Lower lobe of right lung (tissue), 2 donors: ENCODE measurements around the gene PHF12. TPM values are rescaled to one million over a fixed set of nuclear protein-coding genes. Genes with fewer than 3 reads are reported as not detected.

Experiments
- ATAC-seq, 2 donors: fragments of 200-7000 bp; cut with Tn5 transposase; one replicate each; pipeline ENCODE4 v1.9.1; 2020 to 2022; ENCODE audit warnings: mild to moderate bottlenecking in 2 of 2, moderate library complexity in 2 of 2
- DNase-seq: peaks from one replicate; pipeline ENCODE4 v3.0.0-alpha.2; 2020
- H3K27ac ChIP-seq: fragments of 200-600 bp; one replicate; pipeline ENCODE4 v1.8.0; 2022
- H3K27me3 ChIP-seq: fragments of 200-600 bp; one replicate; pipeline ENCODE4 v1.8.0; 2022; ENCODE audit warnings: low read depth
- H3K36me3 ChIP-seq: fragments of 200-600 bp; one replicate; pipeline ENCODE4 v1.8.0; 2022; ENCODE audit warnings: mild to moderate bottlenecking
- H3K4me1 ChIP-seq: fragments of 200-600 bp; one replicate; pipeline ENCODE4 v1.8.0; 2022
- H3K4me3 ChIP-seq: fragments of 200-600 bp; one replicate; pipeline ENCODE4 v1.8.0; 2022; ENCODE audit warnings: mild to moderate bottlenecking
- H3K9me3 ChIP-seq: fragments of 200-600 bp; one replicate; pipeline ENCODE4 v1.8.0; 2022
- CTCF ChIP-seq: fragments of 200-600 bp; IDR thresholded peaks from one replicate; pipeline ENCODE4 v1.8.0; 2022; ENCODE audit warnings: antibody characterized with exemption, mild to moderate bottlenecking
- intact Hi-C: fragments of 100-400 bp; cut with DNase I; formaldehyde crosslinking; loops from one replicate; pipeline ENCODE4 v1.11.0; 2022
- total RNA-seq: library from RNA; stranded (reverse); fragmentation: NEBNext Ultra II Directional; extraction: Animal tissue kit (Norgen Biotek cat#: 25700); gene quantifications from one replicate; pipeline ENCODE4 v1.2.1, GENCODE V29; 2021
- donor health status: DM: no; HTN: yes; CAD: no; lungs with severe emphysema.

Gene PHF12
- total RNA-seq, 1 donor from 2014 or later, result 36.2 TPM

- no peaks in the 10 kb centered on the region for H3K27me3 ChIP-seq
- H3K36me3 ChIP-seq, result peaks cover 39% of the 10 kb centered on the region
- DNase-seq (no peak), ATAC-seq (no peak)
- TF ChIP-seq CTCF, result no peak
- intact Hi-C loops, result no loop called here
- no peak overlapping the region for H3K27ac ChIP-seq
- peaks cover 28% of the 10 kb centered on the region for H3K4me1 ChIP-seq
- H3K9me3 ChIP-seq, result no peaks in the 10 kb centered on the region
- no peak overlapping the region for H3K4me3 ChIP-seq
These were observed 23.3 kb downstream of the PHF12 start for GRCh38 chr17:28928061-28928460.

- Histone ChIP-seq H3K9me3 (no peaks in the 10 kb centered on the region), H3K4me3 (no peak overlapping the region), H3K36me3 (peaks cover 52% of the 10 kb centered on the region), H3K4me1 (peaks cover 28% of the 10 kb centered on the region), H3K27me3 (no peaks in the 10 kb centered on the region), H3K27ac (peak overlapping the region; percentile 70)
- DNase-seq (no peak), ATAC-seq (no peak)
- intact Hi-C loops, result no loop called here
- TF ChIP-seq CTCF, result no peak
These were observed 24.5 kb downstream of the PHF12 start for GRCh38 chr17:28926786-28927185.

- H3K4me1 ChIP-seq, result peaks cover 28% of the 10 kb centered on the region
- ATAC-seq (no peak), DNase-seq (no peak)
- H3K36me3 ChIP-seq, result peaks cover 56% of the 10 kb centered on the region
- H3K27me3 ChIP-seq, result no peaks in the 10 kb centered on the region
- H3K27ac ChIP-seq, result peak overlapping the region; percentile 70
- TF ChIP-seq CTCF, result no peak
- no peaks in the 10 kb centered on the region for H3K9me3 ChIP-seq
- no peak overlapping the region for H3K4me3 ChIP-seq
- intact Hi-C loops, result no loop called here
These were observed 25.0 kb downstream of the PHF12 start for GRCh38 chr17:28926366-28926765.

- Histone ChIP-seq H3K36me3 (peaks cover 61% of the 10 kb centered on the region), H3K9me3 (no peaks in the 10 kb centered on the region), H3K4me3 (no peak overlapping the region), H3K4me1 (peaks cover 28% of the 10 kb centered on the region), H3K27ac (peak overlapping the region; percentile 70), H3K27me3 (no peaks in the 10 kb centered on the region)
- DNase-seq (no peak), ATAC-seq (peak; percentile 84)
- intact Hi-C loops, result no loop called here
- no peak for TF ChIP-seq CTCF
These were observed 25.4 kb downstream of the PHF12 start for GRCh38 chr17:28925912-28926365.

DNA sequence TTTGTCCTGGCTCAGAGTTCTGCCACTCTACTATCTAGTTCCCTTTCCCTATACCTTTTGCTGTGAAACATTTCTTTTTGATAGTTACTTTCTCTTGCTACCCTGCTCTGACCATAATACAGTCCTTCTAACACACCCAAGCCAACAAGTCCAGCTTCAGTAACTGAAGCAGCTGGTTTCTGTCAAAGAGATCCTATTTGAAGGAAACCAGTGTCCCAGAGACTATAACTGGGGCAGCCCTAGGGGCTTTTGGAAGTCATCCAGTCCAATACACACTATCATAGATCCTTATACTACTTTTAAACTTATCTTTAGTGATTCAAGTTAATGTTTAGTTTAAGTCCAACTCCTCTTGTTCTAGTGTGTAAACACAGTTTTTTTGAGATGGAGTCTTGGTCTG lies 31.1 kb downstream of the PHF12 start:
- peaks cover 4% of the 10 kb centered on the region for H3K4me1 ChIP-seq
- no peaks in the 10 kb centered on the region for H3K27me3 ChIP-seq
- H3K9me3 ChIP-seq, result no peaks in the 10 kb centered on the region
- peaks cover 100% of the 10 kb centered on the region for H3K36me3 ChIP-seq
- intact Hi-C loops, result no loop called here
- no peak for DNase-seq
- ATAC-seq, result no peak
- no peak for TF ChIP-seq CTCF
- H3K4me3 ChIP-seq, result no peak overlapping the region
- no peak overlapping the region for H3K27ac ChIP-seq

DNA sequence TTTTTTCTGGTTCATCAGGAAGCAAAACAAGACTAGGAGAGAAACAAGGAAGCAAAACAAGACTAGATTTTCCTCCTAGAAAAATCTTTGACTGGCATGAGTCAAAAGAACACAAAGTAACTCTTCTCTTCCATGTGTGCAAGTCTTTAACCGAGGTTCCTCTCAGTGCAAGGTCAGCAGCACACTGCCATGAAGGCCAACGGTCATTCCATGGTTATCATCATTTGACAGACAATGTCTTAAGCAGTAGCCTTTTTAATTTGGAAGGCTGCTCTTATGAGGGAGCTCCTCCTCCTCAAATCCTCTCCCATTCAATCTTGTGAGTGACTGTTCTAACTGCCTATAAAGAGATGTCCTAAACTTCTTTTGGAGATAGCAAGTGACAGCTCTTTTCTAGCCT lies 33.0 kb downstream of the PHF12 start:
- H3K27ac ChIP-seq, result no peak overlapping the region
- ATAC-seq (no peak), DNase-seq (no peak)
- H3K4me3 ChIP-seq, result no peak overlapping the region
- no peak for TF ChIP-seq CTCF
- intact Hi-C loops, result loop anchor here (10.0 kb wide), 1 partner anchor 153 kb away; no protein-coding TSS in a partner anchor
- no peaks in the 10 kb centered on the region for H3K4me1 ChIP-seq
- no peaks in the 10 kb centered on the region for H3K9me3 ChIP-seq
- peaks cover 99% of the 10 kb centered on the region for H3K36me3 ChIP-seq
- no peaks in the 10 kb centered on the region for H3K27me3 ChIP-seq
